Vagina (tissue), 2 donors: Measurements from ENCODE around the gene BRSK2. TPM values are rescaled to one million over a fixed set of nuclear protein-coding genes. Genes with fewer than 3 reads are reported as not detected.
A peak's percentile ranks its signal among the peaks of the same experiment; 100 is the strongest.

Experiments
- DNase-seq, 2 donors: peaks; one replicate each; pipeline ENCODE4 v3.0.0-alpha.2; 2017; ENCODE audit errors: extremely low spot score in 2 of 2
- H3K27ac ChIP-seq: fragments of 200-600 bp; sonication (generic); one replicate; pipeline ENCODE4 v1.5.1; 2019
- H3K27me3 ChIP-seq: fragments of 200-600 bp; sonication (generic); one replicate; pipeline ENCODE4 v1.5.1; 2019
- H3K36me3 ChIP-seq, 2 donors: fragments of 200-600 bp; sonication (generic); one replicate each; pipeline ENCODE4 v1.5.1; 2017 to 2019
- H3K4me1 ChIP-seq: fragments of 200-600 bp; sonication (generic); one replicate; pipeline ENCODE4 v1.5.1; 2019
- H3K4me3 ChIP-seq, 2 donors: fragments of 200-600 bp; sonication (generic); 1 replicate in 1 of 2; 2 replicates in 1 of 2; pipeline ENCODE4 v1.5.1; 2016 to 2019
- H3K9me3 ChIP-seq: fragments of 200-600 bp; sonication (generic); one replicate; pipeline ENCODE4 v1.5.1; 2019
- CTCF ChIP-seq, 3 experiments: fragments of 450-650 bp in 2 of 3; fragments of 200-600 bp in 1 of 3; sonication (generic) in 1 of 3; IDR thresholded peaks; one replicate each; pipeline ENCODE4 v1.5.1; 2017 to 2019; ENCODE audit warnings: antibody characterized with exemption in 3 of 3, mild to moderate bottlenecking in 2 of 3, moderate library complexity in 2 of 3
- POLR2A ChIP-seq, 2 donors: fragments of 450-650 bp; IDR thresholded peaks; one replicate each; pipeline ENCODE4 v1.6.1; 2017; ENCODE audit warnings: antibody characterized with exemption in 2 of 2, mild to moderate bottlenecking in 2 of 2, moderate library complexity in 2 of 2
- POLR2AphosphoS5 ChIP-seq, 2 donors: sonication (generic); formaldehyde crosslinking; IDR thresholded peaks; one replicate each; pipeline ENCODE4 v1.9.0; 2017; ENCODE audit warnings: antibody characterized with exemption in 2 of 2, mild to moderate bottlenecking in 2 of 2, low read depth in 1 of 2; ENCODE audit not compliant: insufficient read depth in 1 of 2
- intact Hi-C: fragments of 100-400 bp; cut with DNase I; formaldehyde crosslinking; loops from one replicate; pipeline ENCODE4 v1.15.1; 2023
- total RNA-seq: library from RNA; depleted of rRNA; stranded (reverse); fragments of >200 nt; gene quantifications from one replicate; pipeline ENCODE4 v1.2.3, GENCODE V29; 2016

The BRSK2 gene
- total RNA-seq, 1 donor from 2014 or later, result 3.9 TPM

- H3K36me3 ChIP-seq, result no peaks in the 10 kb centered on the region
- no peak for TF ChIP-seq CTCF (IDR thresholded peaks at IDR 0.05)
- TF ChIP-seq POLR2A (IDR thresholded peaks at IDR 0.05), result no peak
- no peak for TF ChIP-seq POLR2AphosphoS5 (IDR thresholded peaks at IDR 0.05; ENCODE audit: insufficient read depth in 1 of 2, low read depth in 1 of 2)
- no peak overlapping the region for H3K27ac ChIP-seq
- peak overlapping the region in 1 of 2 donors; percentile 30 for H3K4me3 ChIP-seq
- no peak for DNase-seq
- no peaks in the 10 kb centered on the region for H3K9me3 ChIP-seq
- peaks cover 18% of the 10 kb centered on the region for H3K4me1 ChIP-seq
- intact Hi-C loops, result no loop called here
- peaks cover 10% of the 10 kb centered on the region for H3K27me3 ChIP-seq
Observed at GRCh38 chr11:1390569-1391164, 933 bp downstream of the BRSK2 start.

- intact Hi-C loops, result no loop called here
- TF ChIP-seq CTCF (IDR thresholded peaks at IDR 0.05) (no peak), POLR2A (IDR thresholded peaks at IDR 0.05) (no peak), POLR2AphosphoS5 (IDR thresholded peaks at IDR 0.05; ENCODE audit: insufficient read depth in 1 of 2, low read depth in 1 of 2) (no peak)
- H3K36me3 ChIP-seq, result no peaks in the 10 kb centered on the region
- peak overlapping the region in 1 of 2 donors; percentile 30 for H3K4me3 ChIP-seq
- no peak for DNase-seq
- H3K4me1 ChIP-seq, result peaks cover 18% of the 10 kb centered on the region
- H3K9me3 ChIP-seq, result no peaks in the 10 kb centered on the region
- H3K27me3 ChIP-seq, result peaks cover 10% of the 10 kb centered on the region
- H3K27ac ChIP-seq, result no peak overlapping the region
Observed at GRCh38 chr11:1391165-1392075, 1.7 kb downstream of the BRSK2 start.

GRCh38 chr11:1392111-1392510, 2.4 kb downstream of the BRSK2 start:
- H3K9me3 ChIP-seq, result no peaks in the 10 kb centered on the region
- no peak for TF ChIP-seq CTCF (IDR thresholded peaks at IDR 0.05)
- no peak for TF ChIP-seq POLR2A (IDR thresholded peaks at IDR 0.05)
- TF ChIP-seq POLR2AphosphoS5 (IDR thresholded peaks at IDR 0.05; ENCODE audit: insufficient read depth in 1 of 2, low read depth in 1 of 2), result no peak
- peaks cover 10% of the 10 kb centered on the region for H3K27me3 ChIP-seq
- peaks cover 18% of the 10 kb centered on the region for H3K4me1 ChIP-seq
- H3K36me3 ChIP-seq, result no peaks in the 10 kb centered on the region
- intact Hi-C loops, result no loop called here
- no peak overlapping the region for H3K27ac ChIP-seq
- H3K4me3 ChIP-seq, result no peak overlapping the region
- DNase-seq, result no peak

GRCh38 chr11:1392561-1392960, 2.8 kb downstream of the BRSK2 start:
- Histone ChIP-seq H3K4me1 (peaks cover 18% of the 10 kb centered on the region), H3K36me3 (no peaks in the 10 kb centered on the region), H3K9me3 (no peaks in the 10 kb centered on the region), H3K27ac (no peak overlapping the region), H3K4me3 (no peak overlapping the region), H3K27me3 (peaks cover 10% of the 10 kb centered on the region)
- no peak for TF ChIP-seq POLR2A (IDR thresholded peaks at IDR 0.05)
- no peak for TF ChIP-seq CTCF (IDR thresholded peaks at IDR 0.05)
- no peak for TF ChIP-seq POLR2AphosphoS5 (IDR thresholded peaks at IDR 0.05; ENCODE audit: insufficient read depth in 1 of 2, low read depth in 1 of 2)
- intact Hi-C loops, result no loop called here
- DNase-seq, result no peak
